IMR-90 (cell line): Measurements from ENCODE around the gene TNRC6B.
"Not testable (repeated sequence)": the region's sequence is repeated elsewhere in the genome, so short reads cannot be mapped to it uniquely, and the experiment has no call there.

Experiments used
- CHD1 ChIP-seq: IDR thresholded peaks from 2 replicates; pipeline ENCODE4 v1.6.1; 2012; ENCODE audit warnings: low read depth, low read length, improper control_type of control experiment
- MAFK ChIP-seq: IDR thresholded peaks from 2 replicates; pipeline ENCODE4 v1.6.1; 2012; ENCODE audit warnings: low read depth, low read length, improper control_type of control experiment

DNA sequence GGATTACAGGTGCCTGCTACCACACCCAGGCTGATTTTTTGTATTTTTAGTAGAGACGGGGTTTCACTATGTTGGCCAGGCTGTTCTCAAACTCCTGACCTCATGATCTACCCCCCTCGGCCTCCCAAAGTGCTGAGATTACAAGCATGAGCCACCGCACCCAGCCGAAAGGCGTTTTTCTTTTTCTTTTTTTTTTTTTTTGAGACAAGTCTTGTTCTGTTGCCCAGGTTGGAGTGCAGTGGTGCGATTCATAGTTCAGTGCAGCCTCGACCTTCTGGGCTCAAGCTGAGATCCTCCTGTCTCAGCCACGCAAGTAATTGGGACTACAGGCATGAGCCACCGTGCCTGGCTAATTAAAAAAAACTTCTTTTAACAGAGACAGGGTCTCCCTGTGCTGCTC lies 19.7 kb downstream of the TNRC6B start:
- TF ChIP-seq MAFK, CHD1: not testable (repeated sequence)
